Upper lobe of right lung (tissue), 1 donor: ENCODE results near the gene INPP5E. TPM values are rescaled to one million over a fixed set of nuclear protein-coding genes. Genes with fewer than 3 reads are reported as not detected.

ENCODE experiments used
- ATAC-seq: fragments of 200-7000 bp; cut with Tn5 transposase; one replicate; pipeline ENCODE4 v1.9.1; 2020; ENCODE audit warnings: mild to moderate bottlenecking, moderate library complexity
- DNase-seq: peaks from one replicate; pipeline ENCODE4 v3.0.0-alpha.2; 2020
- H3K27ac ChIP-seq: fragments of 200-600 bp; one replicate; pipeline ENCODE4 v1.8.0; 2022
- H3K27me3 ChIP-seq: fragments of 200-600 bp; one replicate; pipeline ENCODE4 v1.8.0; 2022; ENCODE audit warnings: mild to moderate bottlenecking
- H3K36me3 ChIP-seq: fragments of 200-600 bp; one replicate; pipeline ENCODE4 v1.8.0; 2022
- H3K4me1 ChIP-seq: fragments of 200-600 bp; one replicate; pipeline ENCODE4 v1.8.0; 2022
- H3K4me3 ChIP-seq: fragments of 200-600 bp; one replicate; pipeline ENCODE4 v1.8.0; 2022; ENCODE audit warnings: mild to moderate bottlenecking
- H3K9me3 ChIP-seq: fragments of 200-600 bp; one replicate; pipeline ENCODE4 v1.8.0; 2022
- intact Hi-C: fragments of 100-400 bp; cut with DNase I; formaldehyde crosslinking; loops from one replicate; pipeline ENCODE4 v1.11.0; 2022
- total RNA-seq: library from RNA; stranded (reverse); fragmentation: NEBNext Ultra II Directional; extraction: Animal tissue kit (Norgen Biotek cat#: 25700); gene quantifications from one replicate; pipeline ENCODE4 v1.2.1, GENCODE V29; 2021
- TF ChIP-seq, protein P1 (sequence below): fragments of 200-600 bp; IDR thresholded peaks from one replicate; pipeline ENCODE4 v1.8.0; 2022; ENCODE audit warnings: antibody characterized with exemption
- donor health status: DM: no; HTN: yes; CAD: no; lungs with severe emphysema.

The INPP5E gene
- total RNA-seq, 1 donor from 2014 or later = 13.0 TPM

DNA sequence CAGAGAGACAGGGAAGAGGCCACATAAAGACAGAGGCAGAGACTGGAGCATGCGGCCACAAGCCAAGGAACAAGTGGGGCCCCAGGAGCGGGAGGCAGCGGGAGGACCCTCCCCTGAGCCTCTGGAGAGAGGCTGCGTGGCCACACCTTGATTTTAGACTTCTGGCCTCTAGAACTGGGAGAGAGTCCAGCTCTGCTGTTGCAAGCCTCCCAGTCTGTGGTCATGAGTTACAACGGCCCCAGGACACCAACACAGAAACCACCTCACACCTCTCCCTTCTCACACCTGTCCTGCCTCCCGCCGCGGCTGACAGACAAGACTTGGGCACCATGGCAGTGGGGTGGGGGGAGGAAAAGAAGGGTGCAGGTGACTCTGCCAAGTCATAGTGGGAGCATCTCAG lies 2.2 kb downstream of the INPP5E start:
- no peak for DNase-seq
- intact Hi-C loops = no loop called here
- H3K9me3 ChIP-seq = no peaks in the 10 kb centered on the region
- TF ChIP-seq, protein P1, sequence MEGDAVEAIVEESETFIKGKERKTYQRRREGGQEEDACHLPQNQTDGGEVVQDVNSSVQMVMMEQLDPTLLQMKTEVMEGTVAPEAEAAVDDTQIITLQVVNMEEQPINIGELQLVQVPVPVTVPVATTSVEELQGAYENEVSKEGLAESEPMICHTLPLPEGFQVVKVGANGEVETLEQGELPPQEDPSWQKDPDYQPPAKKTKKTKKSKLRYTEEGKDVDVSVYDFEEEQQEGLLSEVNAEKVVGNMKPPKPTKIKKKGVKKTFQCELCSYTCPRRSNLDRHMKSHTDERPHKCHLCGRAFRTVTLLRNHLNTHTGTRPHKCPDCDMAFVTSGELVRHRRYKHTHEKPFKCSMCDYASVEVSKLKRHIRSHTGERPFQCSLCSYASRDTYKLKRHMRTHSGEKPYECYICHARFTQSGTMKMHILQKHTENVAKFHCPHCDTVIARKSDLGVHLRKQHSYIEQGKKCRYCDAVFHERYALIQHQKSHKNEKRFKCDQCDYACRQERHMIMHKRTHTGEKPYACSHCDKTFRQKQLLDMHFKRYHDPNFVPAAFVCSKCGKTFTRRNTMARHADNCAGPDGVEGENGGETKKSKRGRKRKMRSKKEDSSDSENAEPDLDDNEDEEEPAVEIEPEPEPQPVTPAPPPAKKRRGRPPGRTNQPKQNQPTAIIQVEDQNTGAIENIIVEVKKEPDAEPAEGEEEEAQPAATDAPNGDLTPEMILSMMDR = no peak
- H3K4me1 ChIP-seq = peaks cover 21% of the 10 kb centered on the region
- H3K27me3 ChIP-seq = no peaks in the 10 kb centered on the region
- H3K27ac ChIP-seq = no peak overlapping the region
- peaks cover 25% of the 10 kb centered on the region for H3K36me3 ChIP-seq
- peak overlapping the region; percentile 69 for H3K4me3 ChIP-seq
- ATAC-seq = no peak

DNA sequence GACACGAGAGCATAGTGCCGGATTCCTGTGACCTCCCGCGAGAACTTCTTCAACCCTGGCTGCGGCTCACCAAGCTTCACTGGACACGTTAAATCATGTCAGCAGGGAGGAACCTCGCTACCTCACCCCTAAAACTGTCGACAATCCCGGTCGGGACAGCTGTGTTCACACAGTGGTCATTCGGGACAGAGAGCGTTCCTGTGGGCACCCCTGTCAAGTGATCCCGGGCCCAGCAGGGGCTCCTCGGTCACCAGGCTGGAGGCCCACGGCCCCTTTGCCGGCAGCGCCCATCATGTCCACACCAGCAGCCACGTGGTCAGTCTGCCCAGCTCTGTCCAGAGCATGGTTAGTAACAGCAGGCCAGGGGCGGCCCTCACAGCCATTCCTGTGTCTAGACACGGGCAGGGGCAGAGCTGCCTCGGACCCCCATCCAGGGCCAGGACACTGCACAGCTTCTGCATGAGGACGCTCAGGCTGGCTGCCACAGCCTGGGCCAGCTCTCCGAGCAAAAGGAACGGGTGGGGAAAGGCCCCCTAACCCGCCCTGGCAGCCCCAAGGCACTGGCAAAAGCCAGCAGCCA lies 3.5 kb downstream of the INPP5E start:
- intact Hi-C loops = no loop called here
- H3K4me3 ChIP-seq = no peak overlapping the region
- peaks cover 19% of the 10 kb centered on the region for H3K36me3 ChIP-seq
- TF ChIP-seq, protein P1 = no peak
- ATAC-seq = no peak
- H3K27ac ChIP-seq = no peak overlapping the region
- no peaks in the 10 kb centered on the region for H3K9me3 ChIP-seq
- H3K27me3 ChIP-seq = no peaks in the 10 kb centered on the region
- no peak for DNase-seq
- H3K4me1 ChIP-seq = peaks cover 21% of the 10 kb centered on the region

DNA sequence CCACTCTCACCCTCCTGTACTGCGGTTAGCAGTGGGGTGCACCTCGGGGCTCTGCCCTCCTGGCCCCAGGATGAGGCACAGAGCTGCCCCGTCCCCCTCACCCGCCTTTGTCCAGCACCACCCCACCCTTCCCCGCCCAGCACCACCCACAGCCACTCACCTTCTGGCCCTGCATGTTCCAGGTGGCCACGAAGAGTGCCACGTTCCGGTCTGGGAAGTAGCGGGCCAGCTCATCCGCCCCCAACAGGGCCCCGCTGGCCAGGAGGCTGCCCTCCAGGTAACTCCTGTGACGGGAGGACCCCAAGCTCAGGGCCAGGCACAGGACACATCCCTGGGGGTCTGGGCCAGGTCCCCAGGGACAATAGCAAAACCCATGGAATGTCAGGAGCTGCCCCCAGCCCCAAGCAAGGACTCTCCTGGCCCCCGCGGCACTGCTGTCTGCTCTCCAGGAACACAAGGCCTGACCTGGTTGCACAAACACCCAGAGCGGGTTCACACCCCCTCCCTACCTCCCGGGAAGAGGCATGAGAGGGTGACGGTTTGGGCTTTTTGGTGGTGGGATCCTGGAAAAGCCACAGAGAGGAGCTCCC lies 5.0 kb downstream of the INPP5E start:
- Histone ChIP-seq H3K4me1 (peaks cover 16% of the 10 kb centered on the region), H3K27me3 (no peaks in the 10 kb centered on the region), H3K27ac (no peak overlapping the region), H3K9me3 (no peaks in the 10 kb centered on the region), H3K4me3 (no peak overlapping the region), H3K36me3 (peaks cover 20% of the 10 kb centered on the region)
- intact Hi-C loops = no loop called here
- TF ChIP-seq, protein P1 = no peak
- DNase-seq = no peak
- no peak for ATAC-seq

DNA sequence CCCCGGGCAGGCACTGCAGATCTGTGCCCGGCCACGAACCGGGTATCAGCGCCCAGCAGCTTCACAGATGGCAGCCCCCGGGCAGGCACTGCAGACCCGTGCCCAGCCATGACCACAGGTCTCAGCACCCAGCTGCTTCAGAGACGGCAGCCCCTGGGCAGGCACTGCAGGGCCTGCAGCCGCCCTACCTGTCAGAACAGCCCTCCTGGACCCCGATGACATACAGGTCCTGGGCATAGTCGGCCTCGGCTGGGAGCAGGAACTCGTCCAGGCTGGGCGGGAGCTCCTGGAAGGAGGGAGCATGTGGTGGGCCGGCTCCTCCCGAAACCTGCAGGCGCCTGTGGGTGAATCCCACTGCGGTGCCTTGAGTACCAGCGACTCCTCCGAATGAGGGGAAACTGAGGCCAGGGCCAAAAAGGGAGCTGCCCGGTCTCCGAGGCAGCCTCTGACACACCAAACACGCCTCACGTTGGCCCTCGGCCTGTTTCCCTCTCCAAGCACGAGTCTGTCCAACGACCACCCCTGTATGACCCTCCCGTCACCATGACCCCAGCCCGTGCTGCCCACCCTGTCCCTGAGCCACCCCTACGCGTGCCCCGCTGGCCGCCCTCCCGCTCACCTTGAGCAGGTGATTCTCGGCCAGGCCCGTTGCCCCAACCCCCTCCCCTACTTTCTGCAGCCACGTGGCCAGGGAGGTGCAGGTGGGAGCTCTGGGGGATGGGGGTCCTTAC lies 5.6 kb downstream of the INPP5E start:
- Histone ChIP-seq H3K36me3 (peaks cover 25% of the 10 kb centered on the region), H3K9me3 (no peaks in the 10 kb centered on the region), H3K4me1 (peaks cover 16% of the 10 kb centered on the region), H3K4me3 (no peak overlapping the region), H3K27me3 (no peaks in the 10 kb centered on the region), H3K27ac (no peak overlapping the region)
- DNase-seq (no peak), ATAC-seq (no peak)
- intact Hi-C loops = no loop called here
- TF ChIP-seq, protein P1 = no peak

DNA sequence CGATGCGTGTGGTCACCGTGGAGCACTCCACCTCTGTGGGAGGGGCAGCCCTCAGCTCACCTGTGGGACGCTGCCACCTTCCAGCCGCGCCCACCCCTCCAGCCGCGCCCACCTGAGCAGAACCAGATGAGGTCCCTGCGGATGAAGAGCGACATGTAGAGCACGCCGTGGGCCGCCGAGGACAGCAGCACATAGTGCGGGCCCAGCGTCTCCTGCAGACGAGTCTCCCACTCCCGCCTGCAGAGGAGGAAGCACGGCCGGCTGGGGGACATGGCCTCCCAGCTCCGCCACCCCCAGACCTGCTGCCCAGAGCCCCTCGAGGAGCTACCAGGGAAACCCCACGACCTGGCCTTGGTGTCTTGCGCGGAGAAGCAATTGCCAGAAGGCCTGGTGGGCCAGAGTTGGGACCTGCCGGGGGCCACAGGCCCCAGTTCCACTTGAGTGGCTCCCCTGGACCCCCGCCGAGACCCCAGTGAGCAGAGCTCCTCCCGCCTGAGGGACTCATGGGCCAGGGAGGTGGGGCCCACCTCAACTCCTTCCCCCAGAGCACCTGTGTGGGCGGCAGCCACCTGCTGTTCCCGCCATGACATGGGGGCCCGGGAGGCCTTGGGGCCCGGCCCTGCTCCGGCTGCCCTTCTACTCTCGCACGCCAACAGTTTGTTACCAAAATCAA lies 6.5 kb downstream of the INPP5E start:
- H3K36me3 ChIP-seq = peaks cover 30% of the 10 kb centered on the region
- no peaks in the 10 kb centered on the region for H3K27me3 ChIP-seq
- H3K27ac ChIP-seq = no peak overlapping the region
- H3K4me1 ChIP-seq = peaks cover 15% of the 10 kb centered on the region
- intact Hi-C loops = no loop called here
- DNase-seq (no peak), ATAC-seq (no peak)
- TF ChIP-seq, protein P1 = no peak
- H3K4me3 ChIP-seq = no peak overlapping the region
- no peaks in the 10 kb centered on the region for H3K9me3 ChIP-seq
